Measurements from ENCODE around the gene LRRC4B. TPM values are rescaled to one million over a fixed set of nuclear protein-coding genes. Genes with fewer than 3 reads are reported as not detected.

The LRRC4B gene
- total and polyA plus RNA-seq, 2 donors, result 0.52 to 0.57 TPM

GRCh38 chr19:50549059-50549926 is 18.9 kb downstream of the LRRC4B start:
- no peak overlapping the region for H3K27ac ChIP-seq (ENCODE audit: low read depth in 1 of 2, low read length in 1 of 2)
- peaks cover 11 to 51% of the 10 kb centered on the region in 2 donors for H3K27me3 ChIP-seq (ENCODE audit: control insufficient read depth in 2 of 2, insufficient read depth in 1 of 2, low read length in 1 of 2)
- no peak overlapping the region for H3K4me3 ChIP-seq (ENCODE audit: low read length in 2 of 2)
- H3K4me1 ChIP-seq (ENCODE audit: control insufficient read depth in 2 of 2, insufficient read depth in 2 of 2, low read length in 2 of 2), result no peaks in the 10 kb centered on the region
- 84% methylated on average over 22 of the region's 22 CpGs for WGBS
- H3K9me3 ChIP-seq (ENCODE audit: control insufficient read depth in 2 of 2, insufficient read depth in 1 of 2, low read length in 1 of 2), result no peaks in the 10 kb centered on the region
- no peaks in the 10 kb centered on the region for H3K36me3 ChIP-seq (ENCODE audit: control insufficient read depth in 2 of 2, insufficient read depth in 2 of 2, low read length in 1 of 2)
- no peak for DNase-seq (ENCODE audit: low read depth in 6 of 9, low spot score in 9 of 9)

GRCh38 chr19:50548191-50549058 is 19.8 kb downstream of the LRRC4B start:
- no peak overlapping the region for H3K27ac ChIP-seq (ENCODE audit: low read depth in 1 of 2, low read length in 1 of 2)
- no peaks in the 10 kb centered on the region for H3K4me1 ChIP-seq (ENCODE audit: control insufficient read depth in 2 of 2, insufficient read depth in 2 of 2, low read length in 2 of 2)
- peaks cover 11 to 45% of the 10 kb centered on the region in 2 donors for H3K27me3 ChIP-seq (ENCODE audit: control insufficient read depth in 2 of 2, insufficient read depth in 1 of 2, low read length in 1 of 2)
- H3K9me3 ChIP-seq (ENCODE audit: control insufficient read depth in 2 of 2, insufficient read depth in 1 of 2, low read length in 1 of 2), result no peaks in the 10 kb centered on the region
- no peak overlapping the region for H3K4me3 ChIP-seq (ENCODE audit: low read length in 2 of 2)
- DNase-seq (ENCODE audit: low read depth in 6 of 9, low spot score in 9 of 9), result no peak
- H3K36me3 ChIP-seq (ENCODE audit: control insufficient read depth in 2 of 2, insufficient read depth in 2 of 2, low read length in 1 of 2), result no peaks in the 10 kb centered on the region
- 84% methylated on average over 45 of the region's 45 CpGs for WGBS

- peaks cover 11 to 36% of the 10 kb centered on the region in 2 donors for H3K27me3 ChIP-seq (ENCODE audit: control insufficient read depth in 2 of 2, insufficient read depth in 1 of 2, low read length in 1 of 2)
- no peak for DNase-seq (ENCODE audit: low read depth in 6 of 9, low spot score in 9 of 9)
- H3K9me3 ChIP-seq (ENCODE audit: control insufficient read depth in 2 of 2, insufficient read depth in 1 of 2, low read length in 1 of 2), result no peaks in the 10 kb centered on the region
- no peak overlapping the region for H3K27ac ChIP-seq (ENCODE audit: low read depth in 1 of 2, low read length in 1 of 2)
- H3K36me3 ChIP-seq (ENCODE audit: control insufficient read depth in 2 of 2, insufficient read depth in 2 of 2, low read length in 1 of 2), result no peaks in the 10 kb centered on the region
- no peak overlapping the region for H3K4me3 ChIP-seq (ENCODE audit: low read length in 2 of 2)
- 83% methylated on average over 18 of the region's 18 CpGs for WGBS
- H3K4me1 ChIP-seq (ENCODE audit: control insufficient read depth in 2 of 2, insufficient read depth in 2 of 2, low read length in 2 of 2), result no peaks in the 10 kb centered on the region
These were observed 20.6 kb downstream of the LRRC4B start for GRCh38 chr19:50547385-50548190.

- WGBS, result 87% methylated on average over 29 of the region's 29 CpGs
- DNase-seq (ENCODE audit: low read depth in 6 of 9, low spot score in 9 of 9), result no peak
- Histone ChIP-seq H3K4me1 (ENCODE audit: control insufficient read depth in 2 of 2, insufficient read depth in 2 of 2, low read length in 2 of 2) (no peaks in the 10 kb centered on the region), H3K27ac (ENCODE audit: low read depth in 1 of 2, low read length in 1 of 2) (no peak overlapping the region), H3K9me3 (ENCODE audit: control insufficient read depth in 2 of 2, insufficient read depth in 1 of 2, low read length in 1 of 2) (no peaks in the 10 kb centered on the region), H3K27me3 (ENCODE audit: control insufficient read depth in 2 of 2, insufficient read depth in 1 of 2, low read length in 1 of 2) (peaks cover 4 to 27% of the 10 kb centered on the region in 2 donors), H3K36me3 (ENCODE audit: control insufficient read depth in 2 of 2, insufficient read depth in 2 of 2, low read length in 1 of 2) (no peaks in the 10 kb centered on the region), H3K4me3 (ENCODE audit: low read length in 2 of 2) (no peak overlapping the region)
These were observed 21.6 kb downstream of the LRRC4B start for GRCh38 chr19:50546527-50547221.

- WGBS, result 94% methylated on average over 21 of the region's 21 CpGs
- DNase-seq (ENCODE audit: low read depth in 6 of 9, low spot score in 9 of 9), result no peak
- H3K9me3 ChIP-seq (ENCODE audit: control insufficient read depth in 2 of 2, insufficient read depth in 1 of 2, low read length in 1 of 2), result no peaks in the 10 kb centered on the region
- H3K36me3 ChIP-seq (ENCODE audit: control insufficient read depth in 2 of 2, insufficient read depth in 2 of 2, low read length in 1 of 2), result no peaks in the 10 kb centered on the region
- H3K4me1 ChIP-seq (ENCODE audit: control insufficient read depth in 2 of 2, insufficient read depth in 2 of 2, low read length in 2 of 2), result no peaks in the 10 kb centered on the region
- peaks cover 0 to 3% of the 10 kb centered on the region in 2 donors for H3K27me3 ChIP-seq (ENCODE audit: control insufficient read depth in 2 of 2, insufficient read depth in 1 of 2, low read length in 1 of 2)
- H3K27ac ChIP-seq (ENCODE audit: low read depth in 1 of 2, low read length in 1 of 2), result no peak overlapping the region
- no peak overlapping the region for H3K4me3 ChIP-seq (ENCODE audit: low read length in 2 of 2)
These were observed 25.3 kb downstream of the LRRC4B start for GRCh38 chr19:50542943-50543342.

- H3K4me3 ChIP-seq (ENCODE audit: low read length in 2 of 2), result no peak overlapping the region
- H3K27ac ChIP-seq (ENCODE audit: low read depth in 1 of 2, low read length in 1 of 2), result no peak overlapping the region
- no peaks in the 10 kb centered on the region for H3K36me3 ChIP-seq (ENCODE audit: control insufficient read depth in 2 of 2, insufficient read depth in 2 of 2, low read length in 1 of 2)
- 19% methylated on average over 15 of the region's 15 CpGs for WGBS
- no peaks in the 10 kb centered on the region for H3K4me1 ChIP-seq (ENCODE audit: control insufficient read depth in 2 of 2, insufficient read depth in 2 of 2, low read length in 2 of 2)
- no peaks in the 10 kb centered on the region for H3K27me3 ChIP-seq (ENCODE audit: control insufficient read depth in 2 of 2, insufficient read depth in 1 of 2, low read length in 1 of 2)
- peak in 7 of 9 donors; percentile 5 to 54 (median 26) for DNase-seq (ENCODE audit: low read depth in 6 of 9, low spot score in 9 of 9)
- peaks cover 0 to 1% of the 10 kb centered on the region in 2 donors for H3K9me3 ChIP-seq (ENCODE audit: control insufficient read depth in 2 of 2, insufficient read depth in 1 of 2, low read length in 1 of 2)
These were observed 30.4 kb downstream of the LRRC4B start for GRCh38 chr19:50537769-50538230.

GRCh38 chr19:50537306-50537685 is 30.9 kb downstream of the LRRC4B start:
- H3K36me3 ChIP-seq (ENCODE audit: control insufficient read depth in 2 of 2, insufficient read depth in 2 of 2, low read length in 1 of 2), result no peaks in the 10 kb centered on the region
- no peaks in the 10 kb centered on the region for H3K4me1 ChIP-seq (ENCODE audit: control insufficient read depth in 2 of 2, insufficient read depth in 2 of 2, low read length in 2 of 2)
- H3K4me3 ChIP-seq (ENCODE audit: low read length in 2 of 2), result no peak overlapping the region
- peaks cover 0 to 1% of the 10 kb centered on the region in 2 donors for H3K9me3 ChIP-seq (ENCODE audit: control insufficient read depth in 2 of 2, insufficient read depth in 1 of 2, low read length in 1 of 2)
- H3K27ac ChIP-seq (ENCODE audit: low read depth in 1 of 2, low read length in 1 of 2), result no peak overlapping the region
- H3K27me3 ChIP-seq (ENCODE audit: control insufficient read depth in 2 of 2, insufficient read depth in 1 of 2, low read length in 1 of 2), result no peaks in the 10 kb centered on the region
- no peak for DNase-seq (ENCODE audit: low read depth in 6 of 9, low spot score in 9 of 9)
- 79% methylated on average over 18 of the region's 18 CpGs for WGBS

- H3K4me3 ChIP-seq (ENCODE audit: low read length in 2 of 2), result no peak overlapping the region
- H3K36me3 ChIP-seq (ENCODE audit: control insufficient read depth in 2 of 2, insufficient read depth in 2 of 2, low read length in 1 of 2), result no peaks in the 10 kb centered on the region
- H3K4me1 ChIP-seq (ENCODE audit: control insufficient read depth in 2 of 2, insufficient read depth in 2 of 2, low read length in 2 of 2), result no peaks in the 10 kb centered on the region
- H3K9me3 ChIP-seq (ENCODE audit: control insufficient read depth in 2 of 2, insufficient read depth in 1 of 2, low read length in 1 of 2), result peaks cover 0 to 1% of the 10 kb centered on the region in 2 donors
- H3K27me3 ChIP-seq (ENCODE audit: control insufficient read depth in 2 of 2, insufficient read depth in 1 of 2, low read length in 1 of 2), result no peaks in the 10 kb centered on the region
- DNase-seq (ENCODE audit: low read depth in 6 of 9, low spot score in 9 of 9), result no peak
- 93% methylated on average over 16 of the region's 16 CpGs for WGBS
- no peak overlapping the region for H3K27ac ChIP-seq (ENCODE audit: low read depth in 1 of 2, low read length in 1 of 2)
These were observed 31.5 kb downstream of the LRRC4B start for GRCh38 chr19:50536662-50537305.
